ENCODE measurements around the gene SBK3.
"Not testable (repeated sequence)": the region's sequence is repeated elsewhere in the genome, so short reads cannot be mapped to it uniquely, and the experiment has no call there.

Gene SBK3

DNA sequence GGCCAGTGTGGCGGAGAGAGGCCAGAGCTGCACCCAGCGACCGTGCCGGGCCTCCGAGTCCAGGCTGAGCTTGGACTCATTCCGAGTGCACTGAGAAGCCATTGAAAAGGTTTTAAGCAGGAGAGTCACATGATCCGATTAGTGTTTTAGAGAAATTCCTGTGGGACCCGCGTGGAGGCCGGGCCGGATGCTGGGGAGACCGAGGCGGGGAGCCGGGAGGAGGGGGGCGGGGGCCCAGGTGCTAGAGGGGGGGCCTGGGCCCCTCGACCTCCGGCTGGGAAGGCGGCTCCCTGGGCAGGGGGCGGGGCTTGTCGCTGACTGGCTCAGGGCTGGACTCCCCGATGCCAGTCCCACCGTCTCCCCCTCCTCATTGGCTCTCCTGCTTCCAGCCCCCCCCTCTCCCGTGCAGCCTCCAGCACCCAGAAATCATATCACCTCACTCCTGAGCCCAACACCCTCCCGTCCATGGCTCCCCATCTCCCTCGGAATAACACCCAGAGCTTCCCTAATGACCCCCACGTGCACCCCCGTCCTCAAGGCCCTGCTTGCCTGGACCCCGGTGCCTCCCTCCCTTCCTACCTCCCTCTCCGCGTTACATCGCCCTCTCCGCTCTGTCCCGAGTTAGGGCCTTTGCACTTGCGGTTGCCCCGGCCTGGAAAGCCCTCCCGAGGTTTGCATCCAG, 40.5 kb upstream of the SBK3 start:
- DNase-seq, result peak; percentile 77
- no peaks in the 10 kb centered on the region for H3K27me3 ChIP-seq (ENCODE audit: control insufficient read depth in 1 of 2, insufficient read depth in 1 of 2, low read length in 2 of 2)
- WGBS, result 6% methylated on average over 32 of the region's 36 CpGs
- H4K91ac ChIP-seq (ENCODE audit: low read length), result peak overlapping the region; percentile 98
- H2AK5ac ChIP-seq (ENCODE audit: low read length, severe bottlenecking), result peak overlapping the region; percentile 96
- H3K23ac ChIP-seq (ENCODE audit: low read length in 2 of 2), result peak overlapping the region in 1 of 2 experiments; percentile 95
- H2BK15ac ChIP-seq (ENCODE audit: low read depth, poor library complexity, severe bottlenecking), result peak overlapping the region; percentile 29
- H3K27ac ChIP-seq (ENCODE audit: low read length, poor library complexity, severe bottlenecking), result peak overlapping the region; percentile 100
- H3K9ac ChIP-seq (ENCODE audit: low read length), result peak overlapping the region; percentile 80
- peak overlapping the region; percentile 100 for H4K8ac ChIP-seq (ENCODE audit: low read length)
- H3K79me1 ChIP-seq (replicated peaks; ENCODE audit: low read length, poor library complexity, severe bottlenecking), result no peaks in the 10 kb centered on the region
- H3K4ac ChIP-seq (ENCODE audit: low read depth in 1 of 2, low read length in 2 of 2), result peak overlapping the region; percentile 46 to 99
- H2BK120ac ChIP-seq (ENCODE audit: low read depth, low read length), result peak overlapping the region; percentile 86
- peak overlapping the region in 1 of 2 experiments; percentile 86 for H3K14ac ChIP-seq (ENCODE audit: low read length in 2 of 2)
- peak overlapping the region; percentile 11 to 65 for H3K4me3 ChIP-seq (ENCODE audit: insufficient read depth in 1 of 2, low read depth in 1 of 2, low read length in 2 of 2)
- H3K36me3 ChIP-seq (ENCODE audit: control insufficient read depth in 1 of 2, insufficient read depth in 2 of 2, low read depth in 1 of 2, low read length in 2 of 2), result no peaks in the 10 kb centered on the region
- H3K4me1 ChIP-seq (ENCODE audit: control insufficient read depth, insufficient read depth, low read depth, low read length), result peaks cover 34% of the 10 kb centered on the region
- H2AFZ ChIP-seq (ENCODE audit: low read depth, low read length), result peak overlapping the region; percentile 94
- H3K4me2 ChIP-seq (ENCODE audit: low read length, poor library complexity, severe bottlenecking), result peak overlapping the region; percentile 72
- peak overlapping the region; percentile 75 to 93 for H2BK12ac ChIP-seq (ENCODE audit: low read length in 2 of 2)
- H2BK5ac ChIP-seq (ENCODE audit: low read depth, low read length, poor library complexity, severe bottlenecking), result peak overlapping the region; percentile 99
- peak overlapping the region; percentile 91 to 97 for H3K18ac ChIP-seq (ENCODE audit: low read depth in 1 of 2, low read length in 2 of 2)
- no peaks in the 10 kb centered on the region for H3K9me3 ChIP-seq (ENCODE audit: control insufficient read depth, low read length)

DNA sequence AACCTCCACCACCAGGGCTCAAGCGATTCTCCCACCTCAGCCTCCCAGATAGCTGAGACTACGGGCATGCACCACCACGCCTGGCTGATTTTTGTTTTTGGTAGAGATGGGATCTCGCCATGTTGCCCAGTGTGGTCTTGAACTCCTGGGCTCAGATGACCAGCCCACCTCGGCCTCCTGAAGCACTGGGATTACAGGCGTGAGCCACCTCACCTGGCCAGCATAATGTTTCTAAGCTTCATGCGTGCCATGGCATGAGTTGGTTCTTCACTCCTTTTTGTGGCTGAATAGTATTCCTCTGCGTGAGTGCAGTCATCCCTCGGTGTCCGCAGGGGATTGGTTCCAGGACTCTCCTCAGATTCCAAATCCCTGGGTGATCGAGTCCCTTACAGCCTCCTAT, 39.5 kb upstream of the SBK3 start:
- no peak overlapping the region for H3K4ac ChIP-seq (ENCODE audit: low read depth in 1 of 2, low read length in 2 of 2)
- H3K23ac ChIP-seq (ENCODE audit: low read length in 2 of 2), result no peak overlapping the region
- H3K14ac ChIP-seq (ENCODE audit: low read length in 2 of 2), result no peak overlapping the region
- no peak overlapping the region for H3K4me2 ChIP-seq (ENCODE audit: low read length, poor library complexity, severe bottlenecking)
- peaks cover 34% of the 10 kb centered on the region for H3K4me1 ChIP-seq (ENCODE audit: control insufficient read depth, insufficient read depth, low read depth, low read length)
- no peak overlapping the region for H2BK15ac ChIP-seq (ENCODE audit: low read depth, poor library complexity, severe bottlenecking)
- no peak overlapping the region for H3K4me3 ChIP-seq (ENCODE audit: insufficient read depth in 1 of 2, low read depth in 1 of 2, low read length in 2 of 2)
- peak overlapping the region; percentile 74 for H2BK5ac ChIP-seq (ENCODE audit: low read depth, low read length, poor library complexity, severe bottlenecking)
- H3K27ac ChIP-seq (ENCODE audit: low read length, poor library complexity, severe bottlenecking), result peak overlapping the region; percentile 100
- no peak overlapping the region for H4K91ac ChIP-seq (ENCODE audit: low read length)
- H2AFZ ChIP-seq (ENCODE audit: low read depth, low read length), result no peak overlapping the region
- no peaks in the 10 kb centered on the region for H3K9me3 ChIP-seq (ENCODE audit: control insufficient read depth, low read length)
- no peaks in the 10 kb centered on the region for H3K36me3 ChIP-seq (ENCODE audit: control insufficient read depth in 1 of 2, insufficient read depth in 2 of 2, low read depth in 1 of 2, low read length in 2 of 2)
- H2AK5ac ChIP-seq (ENCODE audit: low read length, severe bottlenecking), result peak overlapping the region; percentile 63
- H3K79me1 ChIP-seq (replicated peaks; ENCODE audit: low read length, poor library complexity, severe bottlenecking), result no peaks in the 10 kb centered on the region
- no peak for DNase-seq
- H3K18ac ChIP-seq (ENCODE audit: low read depth in 1 of 2, low read length in 2 of 2), result no peak overlapping the region
- H2BK120ac ChIP-seq (ENCODE audit: low read depth, low read length), result no peak overlapping the region
- WGBS, result 85% methylated on average over 11 of the region's 11 CpGs
- no peak overlapping the region for H3K9ac ChIP-seq (ENCODE audit: low read length)
- H4K8ac ChIP-seq (ENCODE audit: low read length), result no peak overlapping the region
- H3K27me3 ChIP-seq (ENCODE audit: control insufficient read depth in 1 of 2, insufficient read depth in 1 of 2, low read length in 2 of 2), result no peaks in the 10 kb centered on the region
- H2BK12ac ChIP-seq (ENCODE audit: low read length in 2 of 2), result peak overlapping the region in 1 of 2 experiments; percentile 12

DNA sequence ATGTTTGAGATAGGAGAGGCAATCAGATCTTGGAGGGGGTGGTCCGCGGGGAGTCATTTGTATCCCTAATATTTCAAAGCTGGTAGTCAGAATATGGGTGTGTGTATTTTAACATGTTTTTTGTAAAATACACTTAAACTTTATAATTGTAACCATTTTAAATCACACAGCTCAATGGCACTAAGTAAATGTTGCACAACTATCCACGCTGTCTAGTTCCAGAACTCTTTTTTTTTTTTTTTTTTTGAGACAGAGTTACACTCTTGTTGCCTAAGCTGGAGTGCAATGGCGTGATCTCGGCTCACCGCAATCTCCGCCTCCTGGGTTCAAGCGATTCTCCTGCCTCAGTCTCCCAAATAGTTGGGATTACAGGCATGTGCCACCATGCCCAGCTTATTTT, 38.6 kb upstream of the SBK3 start:
- DNase-seq; H4K8ac ChIP-seq (ENCODE audit: low read length); H3K9ac ChIP-seq (ENCODE audit: low read length); H3K18ac ChIP-seq (ENCODE audit: low read depth in 1 of 2, low read length in 2 of 2); H2AK5ac ChIP-seq (ENCODE audit: low read length, severe bottlenecking); H3K27ac ChIP-seq (ENCODE audit: low read length, poor library complexity, severe bottlenecking); H2AFZ ChIP-seq (ENCODE audit: low read depth, low read length); H3K14ac ChIP-seq (ENCODE audit: low read length in 2 of 2); H2BK12ac ChIP-seq (ENCODE audit: low read length in 2 of 2); H3K23ac ChIP-seq (ENCODE audit: low read length in 2 of 2); H4K91ac ChIP-seq (ENCODE audit: low read length); H3K36me3 ChIP-seq (ENCODE audit: control insufficient read depth in 1 of 2, insufficient read depth in 2 of 2, low read depth in 1 of 2, low read length in 2 of 2); H3K4ac ChIP-seq (ENCODE audit: low read depth in 1 of 2, low read length in 2 of 2); H2BK5ac ChIP-seq (ENCODE audit: low read depth, low read length, poor library complexity, severe bottlenecking); H3K4me2 ChIP-seq (ENCODE audit: low read length, poor library complexity, severe bottlenecking); H2BK120ac ChIP-seq (ENCODE audit: low read depth, low read length); H2BK15ac ChIP-seq (ENCODE audit: low read depth, poor library complexity, severe bottlenecking); H3K27me3 ChIP-seq (ENCODE audit: control insufficient read depth in 1 of 2, insufficient read depth in 1 of 2, low read length in 2 of 2); H3K4me3 ChIP-seq (ENCODE audit: insufficient read depth in 1 of 2, low read depth in 1 of 2, low read length in 2 of 2); H3K79me1 ChIP-seq (replicated peaks; ENCODE audit: low read length, poor library complexity, severe bottlenecking); H3K9me3 ChIP-seq (ENCODE audit: control insufficient read depth, low read length): not testable (repeated sequence)
- WGBS, result 96% methylated on average over 1 of the region's 8 CpGs
- H3K4me1 ChIP-seq (ENCODE audit: control insufficient read depth, insufficient read depth, low read depth, low read length), result peaks cover 41% of the 10 kb centered on the region

DNA sequence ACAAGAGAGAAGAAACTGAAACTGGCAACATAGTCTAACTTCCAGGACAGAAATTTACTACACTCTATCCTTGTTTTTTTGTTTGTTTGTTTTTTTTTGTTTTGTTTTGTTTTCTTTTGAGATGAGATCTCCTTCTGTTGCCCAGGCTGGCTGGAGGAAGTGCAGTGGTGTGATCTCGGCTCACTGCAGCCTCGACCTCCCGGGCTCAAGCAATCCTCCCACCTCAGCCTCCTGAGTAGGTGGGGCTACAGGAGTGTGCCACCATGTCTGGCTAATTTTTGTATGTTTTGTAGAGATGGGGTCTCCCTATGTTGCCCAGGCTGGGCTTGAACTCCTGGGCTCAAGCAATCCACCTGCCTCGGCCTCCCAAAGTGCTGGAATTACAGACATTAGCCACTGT, 36.9 kb upstream of the SBK3 start:
- H3K4me3 ChIP-seq (ENCODE audit: insufficient read depth in 1 of 2, low read depth in 1 of 2, low read length in 2 of 2); H3K4me2 ChIP-seq (ENCODE audit: low read length, poor library complexity, severe bottlenecking); H3K18ac ChIP-seq (ENCODE audit: low read depth in 1 of 2, low read length in 2 of 2); H3K79me1 ChIP-seq (replicated peaks; ENCODE audit: low read length, poor library complexity, severe bottlenecking); H3K27me3 ChIP-seq (ENCODE audit: control insufficient read depth in 1 of 2, insufficient read depth in 1 of 2, low read length in 2 of 2); H3K14ac ChIP-seq (ENCODE audit: low read length in 2 of 2); H3K4ac ChIP-seq (ENCODE audit: low read depth in 1 of 2, low read length in 2 of 2); H3K9ac ChIP-seq (ENCODE audit: low read length); H4K91ac ChIP-seq (ENCODE audit: low read length); H4K8ac ChIP-seq (ENCODE audit: low read length); H2BK12ac ChIP-seq (ENCODE audit: low read length in 2 of 2); DNase-seq; H2BK120ac ChIP-seq (ENCODE audit: low read depth, low read length); H2AFZ ChIP-seq (ENCODE audit: low read depth, low read length); H3K9me3 ChIP-seq (ENCODE audit: control insufficient read depth, low read length); H3K23ac ChIP-seq (ENCODE audit: low read length in 2 of 2): not testable (repeated sequence)
- peak overlapping the region; percentile 32 for H2BK15ac ChIP-seq (ENCODE audit: low read depth, poor library complexity, severe bottlenecking)
- peak overlapping the region; percentile 90 for H2BK5ac ChIP-seq (ENCODE audit: low read depth, low read length, poor library complexity, severe bottlenecking)
- H3K27ac ChIP-seq (ENCODE audit: low read length, poor library complexity, severe bottlenecking), result peak overlapping the region; percentile 99
- peak overlapping the region; percentile 83 for H2AK5ac ChIP-seq (ENCODE audit: low read length, severe bottlenecking)
- WGBS, result 78% methylated on average over 4 of the region's 4 CpGs
- H3K4me1 ChIP-seq (ENCODE audit: control insufficient read depth, insufficient read depth, low read depth, low read length), result peaks cover 51% of the 10 kb centered on the region
- H3K36me3 ChIP-seq (ENCODE audit: control insufficient read depth in 1 of 2, insufficient read depth in 2 of 2, low read depth in 1 of 2, low read length in 2 of 2), result peaks cover 5 to 23% of the 10 kb centered on the region in 2 experiments
